CD4-positive, alpha-beta memory T cell (primary cell): ENCODE measurements around the gene EXOG. TPM values are rescaled to one million over a fixed set of nuclear protein-coding genes. Genes with fewer than 3 reads are reported as not detected.

Experiments
- CTCF ChIA-PET: fragments of 350-600 bp; sonication (Branson Sonifier 250); formaldehyde crosslinking; loops from one replicate; lab custom pipeline; 2021; ENCODE audit warnings: inconsistent platforms; ENCODE audit not compliant: partially characterized antibody; lab: Charles Lee
- POLR2A ChIA-PET: fragments of 350-600 bp; sonication (Branson Sonifier 250); formaldehyde crosslinking; loops from one replicate; lab custom pipeline; 2021; ENCODE audit not compliant: partially characterized antibody; lab: Charles Lee
- DNase-seq, 5 donors: peaks; one replicate each; pipeline versions ENCODE4 v3.0.0 to v3.0.0-alpha.2; 2020 to 2022; ENCODE audit warnings: mixed read lengths in 1 of 5
- H3K27ac ChIP-seq: one replicate; pipeline ENCODE4 v1.7.0; 2013; ENCODE audit warnings: low read depth, low read length
- H3K27me3 ChIP-seq: 2 replicates; pipeline ENCODE4 v1.7.0; 2013; ENCODE audit warnings: mild to moderate bottlenecking, low read length, moderate library complexity; ENCODE audit not compliant: insufficient read depth
- H3K36me3 ChIP-seq: 2 replicates; pipeline ENCODE4 v1.7.0; 2013; ENCODE audit warnings: mild to moderate bottlenecking, low read length, moderate library complexity; ENCODE audit not compliant: insufficient read depth
- H3K4me1 ChIP-seq: 2 replicates; pipeline ENCODE4 v1.7.0; 2013; ENCODE audit warnings: mild to moderate bottlenecking, low read length, moderate library complexity; ENCODE audit not compliant: insufficient read depth
- H3K4me3 ChIP-seq, 2 donors: one replicate each; pipeline ENCODE4 v1.7.0; 2013; ENCODE audit warnings: low read length in 2 of 2, mild to moderate bottlenecking in 1 of 2
- H3K9me3 ChIP-seq, 2 donors: one replicate each; pipeline ENCODE4 v1.7.0; 2013; ENCODE audit warnings: low read length in 2 of 2, control low read depth in 1 of 2; ENCODE audit not compliant: control insufficient read depth in 1 of 2
- H3K27ac Mint-ChIP-seq, 7 donors: one replicate each; pipeline ENCODE4 v1.8.0; 2020 to 2021; ENCODE audit warnings: mixed read lengths in 7 of 7, mild to moderate bottlenecking in 6 of 7, inconsistent platforms in 3 of 7, moderate library complexity in 3 of 7
- H3K27me3 Mint-ChIP-seq, 2 donors: one replicate each; pipeline ENCODE4 v1.8.0; 2020 to 2021; ENCODE audit warnings: mixed read lengths in 2 of 2
- H3K36me3 Mint-ChIP-seq, 2 donors: one replicate each; pipeline ENCODE4 v1.8.0; 2020 to 2021; ENCODE audit warnings: mixed read lengths in 2 of 2, inconsistent platforms in 1 of 2, mild to moderate bottlenecking in 1 of 2
- H3K4me1 Mint-ChIP-seq, 4 donors: one replicate each; pipeline ENCODE4 v1.8.0; 2020 to 2021; ENCODE audit warnings: mixed read lengths in 4 of 4, mild to moderate bottlenecking in 1 of 4
- H3K4me3 Mint-ChIP-seq, 8 donors: one replicate each; pipeline ENCODE4 v1.8.0; 2020 to 2021; ENCODE audit warnings: mixed read lengths in 8 of 8, mild to moderate bottlenecking in 7 of 8, moderate library complexity in 6 of 8, inconsistent platforms in 3 of 8
- H3K9me3 Mint-ChIP-seq, 8 donors: one replicate each; pipeline ENCODE4 v1.8.0; 2020 to 2021; ENCODE audit warnings: mixed read lengths in 8 of 8, mild to moderate bottlenecking in 5 of 8, inconsistent platforms in 3 of 8, moderate library complexity in 1 of 8
- intact Hi-C: fragments of 100-400 bp; cut with micrococcal nuclease; formaldehyde crosslinking; loops from one replicate; pipeline ENCODE4 v1.15.1; 2023
- polyA plus RNA-seq, 2 donors: library from polyadenylated mRNA; unstranded; fragments of 300-500 nt; fragmentation: Illumina TruSeq; gene quantifications; one replicate each; pipeline ENCODE4 v1.2.3, GENCODE V29; 2021
- total RNA-seq, 2 experiments: library from RNA; stranded (reverse); gene quantifications; one replicate each; pipeline ENCODE4 v1.2.3, GENCODE V29; 2021

EXOG gene
- total and polyA plus RNA-seq, 4 experiments from 2014 or later, result 2.6 to 33.3 (median 21.4) TPM

DNA sequence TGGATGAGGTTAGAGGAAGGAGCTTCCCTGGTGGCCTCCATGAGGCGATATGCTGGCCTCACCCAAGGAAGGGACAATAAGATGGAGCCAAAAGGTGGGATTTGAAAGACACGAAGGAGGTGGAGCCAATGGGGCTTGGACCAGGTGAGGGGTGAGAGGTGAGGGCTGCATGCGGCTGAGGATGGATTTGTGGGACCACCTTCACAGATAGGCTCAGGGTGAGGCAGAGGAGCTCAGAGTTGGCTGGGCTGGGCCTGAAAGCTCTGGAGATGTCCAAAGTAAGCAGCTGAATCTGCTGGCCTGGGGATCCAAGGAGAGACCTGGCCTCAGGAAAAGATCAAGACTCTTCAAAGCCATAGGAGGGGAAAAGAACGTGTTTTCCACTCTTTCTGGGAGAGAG, 49.8 kb downstream of the EXOG start:
- CTCF ChIA-PET, result no interaction called here

DNA sequence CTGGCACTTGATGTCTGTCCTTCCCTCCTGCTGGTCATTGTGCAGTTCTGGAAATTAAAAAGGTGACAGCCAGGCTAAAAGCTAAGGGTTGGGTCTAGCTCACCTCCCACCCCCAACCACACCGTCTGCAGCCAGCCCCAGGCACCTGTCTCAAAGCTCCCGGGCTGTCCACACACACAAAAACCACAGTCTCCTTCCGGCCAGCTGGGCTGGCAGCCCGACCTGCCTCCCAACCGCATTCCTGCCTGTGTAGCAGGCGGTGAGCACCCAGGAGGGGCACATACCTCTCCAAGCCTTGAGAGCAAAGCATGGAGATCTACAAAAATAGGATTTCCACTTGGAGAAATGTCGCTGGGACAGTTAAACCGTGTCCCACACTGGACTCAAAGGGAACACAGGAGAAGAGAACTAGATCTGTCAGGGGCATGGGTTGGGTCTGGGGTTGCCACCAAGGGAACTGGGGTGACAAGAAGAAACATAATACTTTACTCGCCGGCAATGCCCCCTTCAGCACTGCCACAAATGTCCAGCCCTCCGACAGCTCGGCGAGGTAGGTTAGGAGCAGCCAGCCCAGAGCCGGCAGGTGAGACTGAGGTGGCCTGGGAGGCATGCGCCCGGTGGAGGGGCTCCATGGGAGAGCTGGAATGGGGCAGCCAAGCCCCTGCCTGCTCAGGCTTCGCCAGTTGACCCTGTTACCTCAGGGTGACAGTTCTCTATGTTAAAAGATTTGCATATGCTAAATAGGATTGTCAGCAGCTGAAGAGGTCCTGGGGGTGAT, 52.2 kb downstream of the EXOG start:
- Mint-ChIP-seq H3K27ac (no peak overlapping the region), H3K4me3 (no peak overlapping the region), H3K36me3 (no peaks in the 10 kb centered on the region), H3K27me3 (peaks cover 0 to 2% of the 10 kb centered on the region in 2 donors), H3K9me3 (no peaks in the 10 kb centered on the region), H3K4me1 (no peaks in the 10 kb centered on the region)
- Histone ChIP-seq H3K4me3 (no peak overlapping the region), H3K36me3 (no peaks in the 10 kb centered on the region), H3K9me3 (no peaks in the 10 kb centered on the region), H3K27me3 (no peaks in the 10 kb centered on the region), H3K27ac (no peak overlapping the region), H3K4me1 (no peaks in the 10 kb centered on the region)
- DNase-seq, result no peak
- intact Hi-C loops, result no loop called here
- ChIA-PET CTCF (interaction anchor here (1.4 kb wide), 1 partner anchor 27 kb away, joined by 3 read pairs; no protein-coding TSS in a partner anchor), POLR2A (no interaction called here)

More for the DNA sequence above, 49.8 kb downstream of the EXOG start:
- POLR2A ChIA-PET, result no interaction called here
- H3K27me3 ChIP-seq, result no peaks in the 10 kb centered on the region
- Mint-ChIP-seq H3K4me3 (no peak overlapping the region), H3K27me3 (no peaks in the 10 kb centered on the region), H3K27ac (no peak overlapping the region), H3K36me3 (no peaks in the 10 kb centered on the region), H3K4me1 (no peaks in the 10 kb centered on the region), H3K9me3 (no peaks in the 10 kb centered on the region)
- H3K36me3 ChIP-seq, result no peaks in the 10 kb centered on the region
- no peak overlapping the region for H3K27ac ChIP-seq
- DNase-seq, result no peak
- H3K4me3 ChIP-seq, result no peak overlapping the region
- intact Hi-C loops, result no loop called here
- no peaks in the 10 kb centered on the region for H3K4me1 ChIP-seq
- no peaks in the 10 kb centered on the region for H3K9me3 ChIP-seq

GRCh38 chr3:38549082-38549481, 52.9 kb downstream of the EXOG start:
- ChIA-PET CTCF (no interaction called here), POLR2A (no interaction called here)
- intact Hi-C loops, result no loop called here
- no peak overlapping the region for H3K4me3 Mint-ChIP-seq
- DNase-seq, result no peak
- no peaks in the 10 kb centered on the region for H3K4me1 ChIP-seq
- H3K9me3 ChIP-seq, result no peaks in the 10 kb centered on the region
- no peaks in the 10 kb centered on the region for H3K36me3 Mint-ChIP-seq
- H3K27me3 ChIP-seq, result no peaks in the 10 kb centered on the region
- H3K27ac Mint-ChIP-seq, result no peak overlapping the region
- H3K36me3 ChIP-seq, result no peaks in the 10 kb centered on the region
- peaks cover 2% of the 10 kb centered on the region in 2 donors for H3K27me3 Mint-ChIP-seq
- H3K9me3 Mint-ChIP-seq, result peaks cover 0 to 3% (median 3%) of the 10 kb centered on the region in 8 donors
- H3K27ac ChIP-seq, result no peak overlapping the region
- no peak overlapping the region for H3K4me3 ChIP-seq
- H3K4me1 Mint-ChIP-seq, result no peaks in the 10 kb centered on the region

- peaks cover 2% of the 10 kb centered on the region in 2 donors for H3K27me3 Mint-ChIP-seq
- H3K4me3 ChIP-seq, result no peak overlapping the region
- POLR2A ChIA-PET, result no interaction called here
- no peak overlapping the region for H3K4me3 Mint-ChIP-seq
- no peaks in the 10 kb centered on the region for H3K27me3 ChIP-seq
- no peaks in the 10 kb centered on the region for H3K4me1 Mint-ChIP-seq
- CTCF ChIA-PET, result no interaction called here
- H3K36me3 Mint-ChIP-seq, result no peaks in the 10 kb centered on the region
- no peaks in the 10 kb centered on the region for H3K4me1 ChIP-seq
- no peaks in the 10 kb centered on the region for H3K9me3 ChIP-seq
- no peaks in the 10 kb centered on the region for H3K36me3 ChIP-seq
- intact Hi-C loops, result no loop called here
- peaks cover 0 to 7% (median 3%) of the 10 kb centered on the region in 8 donors for H3K9me3 Mint-ChIP-seq
- no peak overlapping the region for H3K27ac ChIP-seq
- no peak for DNase-seq
- H3K27ac Mint-ChIP-seq, result no peak overlapping the region
Observed at GRCh38 chr3:38549486-38549885, 53.3 kb downstream of the EXOG start.

DNA sequence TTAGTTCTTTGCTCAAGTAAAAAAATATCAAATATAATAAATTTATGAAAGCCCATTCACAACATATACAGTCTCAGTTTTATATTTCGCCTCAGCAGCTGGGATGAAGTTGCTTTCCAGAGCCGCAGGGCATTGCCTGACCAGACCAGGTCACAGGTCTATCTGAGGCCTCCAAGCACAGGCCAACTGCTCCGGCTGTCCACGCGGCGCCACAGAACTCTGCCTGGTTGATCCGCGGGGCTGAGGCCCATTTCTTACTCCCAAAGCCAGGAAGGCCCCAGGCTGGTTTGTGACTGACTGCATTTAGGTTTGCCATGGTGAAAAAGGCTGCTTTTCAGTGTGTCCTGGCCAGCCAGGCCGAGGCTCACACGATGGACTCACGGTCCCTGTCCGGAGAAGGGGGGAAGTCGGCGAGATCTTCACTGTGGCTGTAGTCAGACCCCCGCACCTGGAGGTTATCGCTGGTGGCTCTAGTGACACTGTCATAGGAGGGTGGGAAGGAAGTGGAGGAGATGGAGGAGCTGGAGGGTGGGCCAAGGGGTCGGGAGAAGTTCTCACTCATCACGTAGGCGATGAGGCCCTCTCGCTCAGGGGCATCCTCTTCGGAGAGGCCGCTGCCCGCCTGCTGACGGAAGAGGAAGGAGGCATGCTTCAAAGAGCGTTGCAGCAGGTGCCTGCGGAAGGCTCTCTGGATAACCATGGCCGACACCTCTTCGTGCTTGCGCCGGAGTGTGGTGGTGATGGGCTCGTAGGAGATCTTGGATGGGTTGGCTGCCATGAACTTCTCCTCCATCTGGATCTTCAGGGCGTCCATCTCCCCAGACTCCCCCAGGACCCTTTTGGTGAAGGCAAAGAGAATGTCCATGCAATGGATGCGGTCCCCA, 54.1 kb downstream of the EXOG start:
- H3K9me3 Mint-ChIP-seq, result peaks cover 0 to 10% (median 3%) of the 10 kb centered on the region in 8 donors
- POLR2A ChIA-PET, result no interaction called here
- H3K27ac ChIP-seq, result no peak overlapping the region
- H3K36me3 ChIP-seq, result no peaks in the 10 kb centered on the region
- H3K36me3 Mint-ChIP-seq, result no peaks in the 10 kb centered on the region
- H3K4me3 ChIP-seq, result no peak overlapping the region
- no peak overlapping the region for H3K4me3 Mint-ChIP-seq
- H3K4me1 ChIP-seq, result no peaks in the 10 kb centered on the region
- intact Hi-C loops, result no loop called here
- no peaks in the 10 kb centered on the region for H3K4me1 Mint-ChIP-seq
- H3K27me3 Mint-ChIP-seq, result peaks cover 2% of the 10 kb centered on the region in 2 donors
- no peak for DNase-seq
- no peak overlapping the region for H3K27ac Mint-ChIP-seq
- no peaks in the 10 kb centered on the region for H3K9me3 ChIP-seq
- no peaks in the 10 kb centered on the region for H3K27me3 ChIP-seq
- CTCF ChIA-PET, result no interaction called here

DNA sequence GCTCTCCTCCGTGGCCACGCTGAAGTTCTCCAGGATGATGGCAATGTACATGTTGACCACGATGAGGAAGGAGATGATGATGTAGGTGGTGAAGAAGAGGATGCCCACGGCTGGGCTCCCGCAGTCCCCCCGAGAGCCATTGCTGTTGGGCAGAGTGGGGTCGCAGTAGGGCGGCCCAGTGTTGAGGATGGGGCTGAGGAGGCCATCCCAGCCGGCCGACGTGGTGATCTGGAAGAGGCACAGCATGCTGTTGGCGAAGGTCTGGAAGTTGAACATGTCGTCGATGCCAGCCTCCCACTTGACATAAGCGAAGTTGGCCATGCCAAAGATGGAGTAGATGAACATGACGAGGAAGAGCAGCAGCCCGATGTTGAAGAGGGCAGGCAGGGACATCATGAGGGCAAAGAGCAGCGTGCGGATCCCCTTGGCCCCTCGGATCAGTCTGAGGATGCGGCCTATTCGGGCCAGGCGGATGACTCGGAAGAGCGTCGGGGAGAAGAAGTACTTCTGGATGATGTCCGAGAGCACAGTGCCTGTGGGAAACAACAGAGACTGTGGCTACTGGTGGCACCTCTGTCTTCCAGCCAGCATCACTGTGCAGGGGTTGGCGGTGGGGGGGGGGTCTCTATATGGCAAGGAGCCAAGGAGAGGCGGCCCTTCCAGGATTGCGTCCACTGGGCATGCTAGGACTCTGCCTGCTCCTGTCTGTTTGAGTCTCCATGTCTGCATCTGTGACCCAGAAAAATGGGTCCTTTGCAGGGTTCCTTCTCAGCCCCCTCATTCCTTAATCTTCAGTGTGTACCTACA, 55.1 kb downstream of the EXOG start:
- Histone ChIP-seq H3K27me3 (no peaks in the 10 kb centered on the region), H3K9me3 (no peaks in the 10 kb centered on the region), H3K4me3 (no peak overlapping the region), H3K36me3 (no peaks in the 10 kb centered on the region), H3K27ac (no peak overlapping the region), H3K4me1 (no peaks in the 10 kb centered on the region)
- Mint-ChIP-seq H3K27ac (no peak overlapping the region), H3K4me1 (no peaks in the 10 kb centered on the region), H3K9me3 (peaks cover 0 to 10% (median 3%) of the 10 kb centered on the region in 8 donors), H3K36me3 (no peaks in the 10 kb centered on the region), H3K4me3 (no peak overlapping the region), H3K27me3 (peaks cover 2 to 5% of the 10 kb centered on the region in 2 donors)
- POLR2A ChIA-PET, result no interaction called here
- no peak for DNase-seq
- intact Hi-C loops, result no loop called here
- CTCF ChIA-PET, result no interaction called here

DNA sequence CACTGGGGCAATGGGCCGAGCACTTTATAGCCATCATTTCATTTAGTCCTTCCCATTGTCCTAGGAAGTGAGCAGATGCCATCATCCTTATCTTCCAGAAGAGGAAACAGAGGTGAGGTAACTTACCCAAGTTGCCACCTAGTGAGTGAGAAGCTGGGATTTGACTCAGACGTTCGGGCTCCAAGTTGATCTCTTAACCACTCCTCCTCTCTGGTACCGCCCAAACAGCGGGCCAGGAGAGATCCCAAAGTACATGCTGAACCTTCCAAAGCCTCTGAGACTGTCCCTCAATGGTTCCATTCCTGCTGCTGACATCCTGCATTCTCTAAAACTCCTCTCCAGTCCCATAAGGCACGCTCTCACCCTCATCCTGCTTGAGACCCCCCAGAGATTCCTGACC, 56.2 kb downstream of the EXOG start:
- no peak overlapping the region for H3K4me3 ChIP-seq
- ChIA-PET CTCF (no interaction called here), POLR2A (no interaction called here)
- H3K4me3 Mint-ChIP-seq, result no peak overlapping the region
- H3K27ac Mint-ChIP-seq, result no peak overlapping the region
- H3K4me1 ChIP-seq, result no peaks in the 10 kb centered on the region
- intact Hi-C loops, result no loop called here
- H3K27me3 Mint-ChIP-seq, result peaks cover 2 to 5% of the 10 kb centered on the region in 2 donors
- no peak for DNase-seq
- no peaks in the 10 kb centered on the region for H3K4me1 Mint-ChIP-seq
- peaks cover 0 to 10% (median 3%) of the 10 kb centered on the region in 8 donors for H3K9me3 Mint-ChIP-seq
- H3K36me3 Mint-ChIP-seq, result no peaks in the 10 kb centered on the region
- H3K27me3 ChIP-seq, result no peaks in the 10 kb centered on the region
- no peak overlapping the region for H3K27ac ChIP-seq
- H3K36me3 ChIP-seq, result no peaks in the 10 kb centered on the region
- no peaks in the 10 kb centered on the region for H3K9me3 ChIP-seq
